MCF 10A (cell line): Measurements from ENCODE around the gene GMPR. TPM values are rescaled to one million over a fixed set of nuclear protein-coding genes. Genes with fewer than 3 reads are reported as not detected.

ENCODE experiments used
- BruUV-seq: library from RNA; stranded (reverse); fragments of 400-500 nt; replicated peaks from 2 replicates; lab custom pipeline; 2021; lab: Mats Ljungman, UMichigan
- CTCF ChIA-PET: fragments of 300-600 bp; sonication (Branson Sonifier 250); formaldehyde crosslinking; extraction: SDS; loops from one replicate; lab custom pipeline; 2021; ENCODE audit warnings: antibody characterized with exemption, inconsistent platforms; lab: Yijun Ruan, JAX
- POLR2A ChIA-PET: fragments of 300-600, 350-650 bp; sonication (Branson Sonifier 250); formaldehyde crosslinking; extraction: SDS; loops from one replicate; lab custom pipeline; 2020; ENCODE audit warnings: antibody characterized with exemption, inconsistent platforms; lab: Yijun Ruan, JAX
- DNase-seq: peaks from one replicate; pipeline ENCODE4 v3.0.0-alpha.2; 2018; ENCODE audit not compliant: unreplicated experiment
- H3K27ac Mint-ChIP-seq: one replicate; pipeline ENCODE4 v1.8.0; 2022; ENCODE audit warnings: mild to moderate bottlenecking, low read depth, mixed read lengths; ENCODE audit not compliant: unreplicated experiment
- H3K27me3 Mint-ChIP-seq: one replicate; pipeline ENCODE4 v1.8.0; 2022; ENCODE audit warnings: mixed read lengths; ENCODE audit not compliant: insufficient read depth, unreplicated experiment
- H3K36me3 Mint-ChIP-seq: one replicate; pipeline ENCODE4 v1.8.0; 2022; ENCODE audit warnings: mild to moderate bottlenecking, moderate library complexity, mixed read lengths; ENCODE audit not compliant: insufficient read depth, unreplicated experiment
- H3K4me1 Mint-ChIP-seq: one replicate; pipeline ENCODE4 v1.8.0; 2022; ENCODE audit warnings: mixed read lengths; ENCODE audit not compliant: insufficient read depth, unreplicated experiment
- H3K4me3 Mint-ChIP-seq: one replicate; pipeline ENCODE4 v1.8.0; 2022; ENCODE audit warnings: mild to moderate bottlenecking, moderate library complexity, mixed read lengths; ENCODE audit not compliant: unreplicated experiment
- H3K9me3 Mint-ChIP-seq: one replicate; pipeline ENCODE4 v1.8.0; 2022; ENCODE audit warnings: mixed read lengths; ENCODE audit not compliant: unreplicated experiment
- CTCF ChIP-seq: fragments of 200-600 bp; IDR thresholded peaks from one replicate; pipeline ENCODE4 v1.8.0; 2022; ENCODE audit warnings: antibody characterized with exemption, mild to moderate bottlenecking; ENCODE audit not compliant: unreplicated experiment
- intact Hi-C: fragments of 100-400 bp; cut with micrococcal nuclease; formaldehyde crosslinking; loops from 2 replicates; pipeline ENCODE4 v1.14.1; 2022
- total RNA-seq: library from RNA; stranded (reverse); gene quantifications from 2 replicates; pipeline ENCODE4 v1.2.3, GENCODE V29; 2022

GMPR gene
- total RNA-seq, 1 experiment from 2014 or later: 3.0 TPM

GRCh38 chr6:16295060-16295459, 56.7 kb downstream of the GMPR start:
- BruUV-seq: no TSS peak
- ChIA-PET CTCF (interaction anchor here (0.6 to 1.3 kb wide), 2 partner anchors 22 to 377 kb away, joined by 3 to 4 read pairs; no protein-coding TSS in a partner anchor), POLR2A (interaction anchor here (0.7 kb wide), 1 partner anchor 25 kb away, joined by 3 read pairs; no protein-coding TSS in a partner anchor)
- Mint-ChIP-seq H3K36me3 (peaks cover 7% of the 10 kb centered on the region), H3K4me1 (no peaks in the 10 kb centered on the region), H3K4me3 (no peak overlapping the region), H3K9me3 (no peaks in the 10 kb centered on the region), H3K27ac (no peak overlapping the region), H3K27me3 (no peaks in the 10 kb centered on the region)
- intact Hi-C loops: no loop called here
- no peak for DNase-seq
- TF ChIP-seq CTCF: no peak

DNA sequence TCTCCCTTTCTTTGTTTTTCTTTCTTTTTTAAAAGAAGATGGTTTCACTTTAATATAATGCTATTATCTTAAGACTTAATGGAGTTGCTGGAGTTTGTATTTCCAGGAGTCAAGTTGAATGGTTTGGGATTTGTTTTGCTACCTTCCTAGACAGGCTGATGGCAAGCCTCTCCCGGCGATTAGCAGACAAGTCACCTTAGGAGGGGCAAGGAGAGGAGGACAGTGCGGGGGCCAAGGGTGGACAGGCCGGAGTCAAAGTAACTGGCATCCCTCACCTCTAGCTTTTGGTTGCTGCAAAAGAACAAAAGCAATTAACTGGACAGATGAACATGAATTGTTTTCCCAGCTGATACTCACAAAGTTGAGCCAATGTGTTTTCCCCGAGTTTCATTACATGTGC, 57.1 kb downstream of the GMPR start:
- POLR2A ChIA-PET: no interaction called here
- no peaks in the 10 kb centered on the region for H3K9me3 Mint-ChIP-seq
- CTCF ChIA-PET: interaction anchor here (0.6 kb wide), 1 partner anchor 377 kb away, joined by 4 read pairs; no protein-coding TSS in a partner anchor
- H3K4me3 Mint-ChIP-seq: no peak overlapping the region
- H3K36me3 Mint-ChIP-seq: peaks cover 7% of the 10 kb centered on the region
- H3K27me3 Mint-ChIP-seq: no peaks in the 10 kb centered on the region
- DNase-seq: no peak
- H3K4me1 Mint-ChIP-seq: no peaks in the 10 kb centered on the region
- TF ChIP-seq CTCF: no peak
- H3K27ac Mint-ChIP-seq: no peak overlapping the region
- intact Hi-C loops: no loop called here
- no TSS peak for BruUV-seq

DNA sequence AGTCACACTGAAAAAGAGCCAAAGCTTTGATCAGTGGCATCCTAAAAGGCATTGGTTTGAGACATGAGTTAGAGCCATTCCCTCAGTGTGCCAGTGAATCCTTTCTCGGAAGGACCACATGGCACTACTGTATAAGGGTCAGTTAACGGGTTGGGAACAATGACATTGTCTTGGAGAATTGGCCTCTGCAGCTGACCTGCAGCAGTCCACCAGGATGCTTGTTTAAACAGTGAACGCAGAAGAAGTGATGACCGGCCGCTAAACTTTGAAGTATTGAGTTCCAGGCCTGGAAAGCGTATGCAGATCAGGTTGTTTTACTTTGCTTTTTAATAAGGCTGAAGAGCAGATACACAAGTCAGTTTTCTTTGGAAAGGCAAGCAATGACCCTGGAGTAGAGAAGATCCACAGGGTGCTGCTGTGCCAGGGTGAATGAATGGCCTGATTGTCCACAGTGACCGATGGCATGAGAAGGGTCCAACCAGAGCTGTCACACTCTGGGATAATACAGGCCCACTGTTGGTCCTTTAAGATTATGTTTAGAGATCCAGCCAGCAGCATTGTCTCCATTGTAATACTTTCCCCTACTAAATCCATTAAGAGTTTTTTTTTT, 57.8 kb downstream of the GMPR start:
- Mint-ChIP-seq H3K9me3 (no peaks in the 10 kb centered on the region), H3K4me3 (no peak overlapping the region), H3K4me1 (no peaks in the 10 kb centered on the region), H3K27me3 (no peaks in the 10 kb centered on the region), H3K27ac (no peak overlapping the region), H3K36me3 (peaks cover 7% of the 10 kb centered on the region)
- TF ChIP-seq CTCF: no peak
- intact Hi-C loops: no loop called here
- ChIA-PET POLR2A (interaction anchor here (0.6 kb wide), 1 partner anchor 12 kb away, joined by 3 read pairs; no protein-coding TSS in a partner anchor), CTCF (interaction anchor here (0.6 kb wide), 1 partner anchor 1592 kb away, joined by 3 read pairs; no protein-coding TSS in a partner anchor)
- no TSS peak for BruUV-seq
- DNase-seq: no peak

DNA sequence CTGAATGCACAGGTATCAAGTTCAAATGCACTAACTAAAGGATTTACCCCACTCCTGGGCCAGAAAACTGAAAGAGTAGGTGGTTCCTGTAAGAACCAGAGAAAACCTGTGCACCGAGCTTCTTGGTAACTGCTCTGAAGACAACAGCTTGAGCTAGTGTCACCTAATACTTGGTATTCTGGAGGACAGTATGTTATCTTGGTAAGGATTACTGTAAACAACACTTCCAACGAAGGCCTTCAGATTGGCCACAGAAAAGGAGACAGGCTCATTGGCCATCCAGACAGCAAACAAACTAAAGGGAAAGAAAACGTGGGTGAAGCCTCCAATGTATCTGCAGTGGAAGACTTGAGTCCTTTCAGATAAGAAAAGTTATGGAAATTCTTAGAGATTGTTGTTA, 61.5 kb downstream of the GMPR start:
- Mint-ChIP-seq H3K4me3 (no peak overlapping the region), H3K36me3 (no peaks in the 10 kb centered on the region), H3K9me3 (no peaks in the 10 kb centered on the region), H3K27ac (no peak overlapping the region), H3K4me1 (no peaks in the 10 kb centered on the region), H3K27me3 (no peaks in the 10 kb centered on the region)
- intact Hi-C loops: no loop called here
- no peak for DNase-seq
- no TSS peak for BruUV-seq
- POLR2A ChIA-PET: interaction anchor here (1.8 kb wide), 1 partner anchor 9 kb away, joined by 6 read pairs; no protein-coding TSS in a partner anchor
- CTCF ChIA-PET: interaction anchor here (1.0 kb wide), 1 partner anchor 17 kb away, joined by 4 read pairs; no protein-coding TSS in a partner anchor
- TF ChIP-seq CTCF: no peak
